ENCODE results near the gene RHBDL3. TPM values are rescaled to one million over a fixed set of nuclear protein-coding genes. Genes with fewer than 3 reads are reported as not detected.
"Not testable (repeated sequence)": the region's sequence is repeated elsewhere in the genome, so short reads cannot be mapped to it uniquely, and the experiment has no call there.

RHBDL3 gene
- polyA plus RNA-seq, 1 experiment = 0.01 TPM

DNA sequence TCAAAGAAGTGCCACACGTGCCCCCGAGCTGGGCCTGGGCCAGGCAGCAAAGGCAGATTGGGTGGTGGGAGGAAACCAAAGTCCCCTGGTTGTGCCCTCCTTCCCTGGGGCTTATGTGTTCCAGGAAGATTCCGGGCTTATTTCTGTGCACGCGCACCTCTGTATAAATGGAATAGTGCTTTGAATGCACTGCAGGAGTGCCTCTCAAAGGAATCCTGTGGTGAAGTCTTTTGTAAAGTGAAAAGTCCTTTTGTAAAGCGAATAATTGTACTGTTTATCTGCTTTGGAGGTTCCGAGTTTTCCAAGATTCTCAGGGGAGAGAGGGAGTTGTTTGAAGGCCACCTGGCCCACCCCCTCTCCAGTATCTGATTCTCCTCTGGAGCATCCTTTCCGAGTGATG lies 49.5 kb downstream of the RHBDL3 start:
- DNase-seq (ENCODE audit: low read depth) = no peak
- Histone ChIP-seq H3K36me3 (ENCODE audit: control insufficient read depth, insufficient read depth, low read length) (no peaks in the 10 kb centered on the region), H3K4me3 (ENCODE audit: low read depth, low read length) (no peak overlapping the region), H3K27me3 (ENCODE audit: control insufficient read depth, insufficient read depth, low read length) (peaks cover 3% of the 10 kb centered on the region; the same call in 1 of the 2 replicates)
- ChIA-PET CTCF (interaction anchor here (13.2 kb wide), 1 partner anchor 62 kb away, joined by 110 read pairs; no protein-coding TSS in a partner anchor), POLR2A (no interaction called here)
- TF ChIP-seq CTCF (IDR thresholded peaks at IDR 0.05; ENCODE audit: insufficient read depth, low read depth, low read length) = no peak

DNA sequence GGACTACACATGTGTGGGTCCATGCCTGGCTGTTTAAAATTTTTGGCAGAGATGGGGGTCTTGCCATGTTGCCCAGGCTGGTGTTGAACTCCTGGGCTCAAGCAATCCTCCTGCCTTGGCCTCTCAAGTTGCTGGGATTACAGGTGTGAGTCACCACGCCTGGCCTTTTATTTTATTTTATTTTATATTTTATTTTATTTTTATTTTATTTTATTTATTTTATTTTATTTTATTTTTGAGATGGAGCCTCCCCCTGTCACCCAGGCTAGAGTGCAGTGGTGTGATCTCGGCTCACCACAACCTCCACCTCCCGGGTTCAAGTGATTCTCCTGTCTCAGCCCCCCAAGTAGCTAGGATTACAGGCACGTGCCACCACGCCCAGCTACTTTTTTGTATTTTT lies 51.0 kb downstream of the RHBDL3 start:
- DNase-seq (ENCODE audit: low read depth); H3K4me3 ChIP-seq (ENCODE audit: low read depth, low read length); H3K36me3 ChIP-seq (ENCODE audit: control insufficient read depth, insufficient read depth, low read length); POLR2A ChIA-PET; H3K27me3 ChIP-seq (ENCODE audit: control insufficient read depth, insufficient read depth, low read length): not testable (repeated sequence)
- CTCF ChIA-PET = interaction anchor here (1.2 to 13.2 kb wide), 2 partner anchors 63 to 87 kb away, joined by 4 to 110 read pairs; no protein-coding TSS in a partner anchor

- no peak for DNase-seq (ENCODE audit: low read depth)
- POLR2A ChIA-PET = no interaction called here
- CTCF ChIA-PET = interaction anchor here (13.2 kb wide), 1 partner anchor 64 kb away, joined by 110 read pairs; no protein-coding TSS in a partner anchor
- peaks cover 3% of the 10 kb centered on the region; the same call in 1 of the 2 replicates for H3K27me3 ChIP-seq (ENCODE audit: control insufficient read depth, insufficient read depth, low read length)
- no peaks in the 10 kb centered on the region for H3K36me3 ChIP-seq (ENCODE audit: control insufficient read depth, insufficient read depth, low read length)
- no peak overlapping the region for H3K4me3 ChIP-seq (ENCODE audit: low read depth, low read length)
- TF ChIP-seq CTCF (IDR thresholded peaks at IDR 0.05; ENCODE audit: insufficient read depth, low read depth, low read length) = no peak
Observed at GRCh38 chr17:32317353-32317752, 51.7 kb downstream of the RHBDL3 start.

GRCh38 chr17:32318071-32318470 lies 52.4 kb downstream of the RHBDL3 start:
- POLR2A ChIA-PET = no interaction called here
- Histone ChIP-seq H3K4me3 (ENCODE audit: low read depth, low read length) (no peak overlapping the region), H3K36me3 (ENCODE audit: control insufficient read depth, insufficient read depth, low read length) (no peaks in the 10 kb centered on the region), H3K27me3 (ENCODE audit: control insufficient read depth, insufficient read depth, low read length) (peaks cover 3% of the 10 kb centered on the region; the same call in 1 of the 2 replicates)
- TF ChIP-seq CTCF (IDR thresholded peaks at IDR 0.05; ENCODE audit: insufficient read depth, low read depth, low read length) = no peak
- DNase-seq (ENCODE audit: low read depth) = no peak
- CTCF ChIA-PET = interaction anchor here (0.7 to 13.2 kb wide), 5 partner anchors 11 to 94 kb away, joined by 3 to 110 read pairs (median 3); no protein-coding TSS in a partner anchor

DNA sequence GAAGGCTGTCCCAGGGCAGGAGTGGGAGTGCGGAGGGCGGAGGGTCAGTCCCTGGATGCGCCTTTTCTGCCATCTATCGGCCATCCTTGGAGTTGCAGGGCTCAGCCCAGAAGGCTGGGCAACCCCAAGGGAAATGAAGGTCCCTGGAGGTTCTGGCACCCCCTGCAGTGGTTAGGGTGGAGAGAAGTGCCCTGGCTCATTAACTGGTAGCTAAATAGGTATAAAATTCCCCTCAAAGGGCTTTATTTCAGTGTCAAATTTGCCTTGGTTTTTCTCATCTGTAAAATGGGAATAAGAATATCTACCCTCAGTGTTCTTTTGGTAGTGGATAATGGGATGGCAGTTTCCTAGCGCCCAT lies 53.9 kb downstream of the RHBDL3 start:
- peak; percentile 99 for TF ChIP-seq CTCF (IDR thresholded peaks at IDR 0.05; ENCODE audit: insufficient read depth, low read depth, low read length)
- Histone ChIP-seq H3K36me3 (ENCODE audit: control insufficient read depth, insufficient read depth, low read length) (no peaks in the 10 kb centered on the region), H3K27me3 (ENCODE audit: control insufficient read depth, insufficient read depth, low read length) (peaks cover 2% of the 10 kb centered on the region; the same call in 1 of the 2 replicates), H3K4me3 (ENCODE audit: low read depth, low read length) (no peak overlapping the region)
- CTCF ChIA-PET = interaction anchor here (1.0 to 13.2 kb wide), 12 partner anchors 8 to 117 kb away, joined by 3 to 110 read pairs (median 4); no protein-coding TSS in a partner anchor
- POLR2A ChIA-PET = no interaction called here
- no peak for DNase-seq (ENCODE audit: low read depth)

DNA sequence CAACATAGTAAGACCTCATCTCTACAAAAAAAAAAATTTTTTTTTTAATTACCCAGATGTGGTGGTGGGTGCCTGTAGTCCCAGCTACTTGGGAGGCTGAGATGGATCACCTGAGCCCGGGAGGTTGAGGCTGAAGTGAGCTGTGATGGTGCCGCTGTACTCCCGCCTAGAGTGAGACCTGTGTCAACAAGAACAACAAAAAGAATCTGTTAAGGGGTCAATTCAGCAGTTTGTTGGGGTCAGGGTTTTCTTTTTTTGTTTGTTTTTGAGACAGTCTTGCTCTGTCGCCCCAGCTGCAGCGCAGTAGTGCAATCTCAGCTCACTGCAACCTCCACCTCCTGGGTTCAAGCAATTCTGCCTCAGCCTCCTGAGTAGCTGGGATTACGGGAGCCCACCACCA lies 54.4 kb downstream of the RHBDL3 start:
- H3K36me3 ChIP-seq (ENCODE audit: control insufficient read depth, insufficient read depth, low read length); POLR2A ChIA-PET; H3K27me3 ChIP-seq (ENCODE audit: control insufficient read depth, insufficient read depth, low read length); DNase-seq (ENCODE audit: low read depth); H3K4me3 ChIP-seq (ENCODE audit: low read depth, low read length): not testable (repeated sequence)
- CTCF ChIA-PET = interaction anchor here (1.0 to 13.2 kb wide), 12 partner anchors 9 to 117 kb away, joined by 3 to 110 read pairs (median 4); no protein-coding TSS in a partner anchor

All from BJ (cell line).